NOMO-1 treated with DMSO at 0.1 percent for 48 hours (cell line): ENCODE data around the gene DCUN1D3.
A peak's percentile ranks its signal among the peaks of the same experiment; 100 is the strongest.
"Not testable (repeated sequence)": the region's sequence is repeated elsewhere in the genome, so short reads cannot be mapped to it uniquely, and the experiment has no call there.

ENCODE experiments used
- DNase-seq: peaks from one replicate; lab custom pipeline; 2025; ENCODE audit not compliant: unreplicated experiment; lab: John Stamatoyannopoulos, UW

Gene DCUN1D3

DNA sequence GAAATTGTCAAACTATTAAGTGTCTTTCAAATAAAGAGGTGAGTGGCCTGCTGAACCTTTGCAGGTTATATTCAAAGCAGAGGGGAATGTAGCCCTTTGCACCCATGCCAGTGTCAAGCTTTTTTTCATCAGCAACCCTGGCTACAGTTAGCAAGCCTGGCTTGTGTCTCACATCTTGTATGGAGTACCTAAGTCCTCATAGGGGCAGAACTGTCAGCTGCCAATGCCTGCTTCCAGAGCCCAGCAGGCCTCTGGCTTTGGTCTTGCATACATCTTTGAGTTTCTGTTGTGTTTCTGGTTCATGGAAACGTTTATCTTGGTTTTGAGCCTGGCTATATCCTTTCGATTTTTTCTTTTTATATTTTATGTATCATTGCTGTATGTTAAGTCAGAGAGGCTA lies 67.1 kb downstream of the DCUN1D3 start:
- DNase-seq = no peak

DNA sequence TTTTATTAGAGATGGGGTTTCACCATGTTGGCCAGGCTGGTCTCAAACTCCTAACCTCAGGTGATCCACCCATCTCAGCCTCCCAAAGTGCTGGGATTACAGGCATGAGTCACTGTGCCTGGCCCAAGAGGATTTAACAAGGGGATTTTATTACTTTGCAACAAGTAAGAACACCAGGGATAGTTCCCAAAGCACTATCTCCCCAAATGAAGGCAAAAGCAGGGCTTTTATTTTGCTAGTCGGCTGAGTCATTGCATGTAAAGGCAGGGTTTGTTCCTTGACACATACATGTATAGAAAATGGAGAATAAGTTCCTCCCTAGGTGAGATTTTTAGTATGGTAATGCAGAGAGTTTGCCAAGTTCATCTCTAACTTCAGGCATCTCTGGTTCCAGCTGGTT lies 69.8 kb downstream of the DCUN1D3 start:
- DNase-seq = no peak

DNA sequence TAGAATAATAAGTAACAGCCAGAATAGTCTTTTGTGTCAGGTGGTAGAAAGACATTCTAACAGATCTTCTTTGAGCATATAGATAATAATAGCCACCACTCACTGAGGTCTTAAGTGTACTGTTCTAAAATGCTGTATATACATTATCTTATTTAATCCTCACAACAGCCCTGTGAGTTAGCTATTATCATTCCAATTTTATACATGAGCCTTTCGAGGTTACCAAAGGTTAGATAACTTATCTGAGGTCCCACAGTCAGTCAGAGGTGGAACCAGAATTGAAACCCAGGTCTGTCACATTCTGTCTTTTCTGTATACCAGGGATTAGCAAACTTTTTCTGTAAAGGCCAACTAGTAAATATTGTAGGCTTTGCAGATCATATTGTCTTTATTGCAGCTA lies 70.6 kb downstream of the DCUN1D3 start:
- no peak for DNase-seq

DNA sequence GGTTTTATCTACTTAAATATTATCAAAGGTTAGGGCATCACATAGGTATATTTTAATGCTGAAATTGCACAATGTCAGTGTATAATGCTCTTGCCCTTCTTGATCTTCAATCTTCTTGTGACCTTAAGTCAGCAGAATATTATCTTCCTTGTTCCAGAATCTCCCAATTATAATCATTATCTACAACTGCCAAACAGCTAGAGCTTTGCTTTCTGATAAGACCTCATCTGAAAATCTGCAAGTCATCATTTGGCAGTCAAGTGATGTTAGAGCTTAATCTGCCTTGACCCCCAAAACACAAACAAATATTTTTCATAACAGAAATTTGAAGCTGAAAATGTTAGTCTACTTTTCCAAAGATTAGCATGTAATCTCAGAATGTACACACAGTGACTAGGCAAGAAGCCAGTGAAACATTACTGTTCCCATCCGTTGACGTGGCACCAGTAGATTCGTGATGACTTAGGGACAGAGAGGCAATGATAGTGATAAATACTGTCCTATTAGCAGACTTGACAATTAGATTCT lies 74.1 kb downstream of the DCUN1D3 start:
- no peak for DNase-seq

DNA sequence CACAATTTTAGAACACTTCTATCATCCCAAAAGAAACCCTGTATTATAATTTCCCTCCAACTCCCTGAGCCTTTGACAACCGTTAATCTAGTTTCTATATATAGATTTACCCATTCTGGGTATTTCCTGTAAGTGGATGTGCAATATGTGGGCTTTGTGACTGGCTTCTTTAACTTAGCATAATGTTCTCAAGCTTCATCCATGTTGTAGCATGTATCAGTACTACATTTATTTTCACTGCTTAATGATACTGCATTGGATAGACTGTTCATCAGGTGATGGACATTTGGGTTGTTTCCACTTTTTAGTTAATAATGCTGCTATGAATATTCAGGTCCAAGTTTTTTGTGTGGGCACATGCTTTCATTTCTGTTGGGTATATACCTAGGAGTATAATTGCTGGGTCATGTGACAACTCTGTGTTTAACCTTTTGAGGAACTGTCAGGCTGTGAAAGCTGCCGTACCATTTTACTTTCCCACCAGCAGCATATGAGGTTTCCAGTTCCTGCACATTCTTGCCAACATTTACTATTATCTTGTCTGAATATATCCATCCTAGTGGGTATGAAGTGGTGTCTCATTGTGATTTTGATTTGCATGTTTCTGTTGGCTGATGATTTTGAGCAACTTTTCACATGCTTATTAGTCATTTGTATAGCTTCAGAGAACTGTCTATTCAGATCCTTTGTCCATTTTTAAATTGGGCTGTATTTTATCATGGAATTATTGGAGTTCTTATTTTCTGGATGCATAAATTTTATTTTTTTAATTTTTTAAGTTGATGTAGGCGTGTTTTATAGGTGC lies 77.4 kb downstream of the DCUN1D3 start:
- peak; percentile 30 for DNase-seq

DNA sequence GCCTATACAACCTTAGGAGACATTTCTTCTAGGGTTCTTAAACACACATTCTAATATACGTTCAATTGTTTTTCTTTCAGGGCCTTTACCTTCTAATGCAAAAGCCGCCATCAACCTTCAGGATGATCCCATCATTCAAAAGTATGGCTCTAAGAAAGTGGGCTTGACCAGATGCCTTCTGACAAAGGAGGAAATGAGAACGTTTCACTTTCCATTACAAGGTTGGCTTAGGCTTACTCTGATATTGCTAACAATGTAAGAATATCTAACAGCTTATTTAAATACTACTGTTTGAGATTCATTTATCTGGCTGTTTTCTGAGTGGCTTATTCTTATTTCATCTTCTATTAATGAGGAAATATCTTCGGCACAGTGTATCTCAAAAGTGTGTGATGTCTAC lies 78.5 kb downstream of the DCUN1D3 start:
- no peak for DNase-seq

DNA sequence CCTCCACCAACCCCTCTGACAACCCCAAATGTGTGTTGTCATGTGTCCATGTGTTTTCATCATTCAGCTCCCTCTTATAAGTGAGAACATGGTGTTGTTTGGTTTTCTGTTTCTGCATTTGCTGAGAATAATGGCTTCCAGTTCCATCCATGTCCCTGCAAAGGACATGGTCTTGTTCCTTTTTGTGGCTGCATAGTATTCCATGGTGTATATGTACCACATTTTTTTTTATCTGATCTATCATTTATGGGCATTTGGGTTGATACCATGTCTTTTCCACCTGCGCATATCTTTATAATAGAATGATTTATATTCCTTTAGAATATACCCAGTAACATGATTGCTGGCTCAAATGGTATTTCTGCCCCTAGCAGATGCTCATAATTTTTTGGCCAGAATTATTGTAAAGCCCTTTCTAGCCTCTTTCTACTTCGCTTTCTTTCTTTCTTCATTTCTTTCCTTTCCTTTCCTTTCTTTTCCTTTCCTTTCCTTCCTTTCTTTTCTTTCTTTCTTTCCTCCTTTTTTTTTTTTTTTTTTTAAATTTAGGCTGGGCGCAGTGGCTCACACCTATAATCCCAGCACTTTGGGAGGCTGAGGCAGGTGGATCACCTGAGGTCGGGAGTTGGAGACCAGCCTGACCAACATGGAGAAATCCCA lies 81.1 kb downstream of the DCUN1D3 start:
- DNase-seq = no peak

DNA sequence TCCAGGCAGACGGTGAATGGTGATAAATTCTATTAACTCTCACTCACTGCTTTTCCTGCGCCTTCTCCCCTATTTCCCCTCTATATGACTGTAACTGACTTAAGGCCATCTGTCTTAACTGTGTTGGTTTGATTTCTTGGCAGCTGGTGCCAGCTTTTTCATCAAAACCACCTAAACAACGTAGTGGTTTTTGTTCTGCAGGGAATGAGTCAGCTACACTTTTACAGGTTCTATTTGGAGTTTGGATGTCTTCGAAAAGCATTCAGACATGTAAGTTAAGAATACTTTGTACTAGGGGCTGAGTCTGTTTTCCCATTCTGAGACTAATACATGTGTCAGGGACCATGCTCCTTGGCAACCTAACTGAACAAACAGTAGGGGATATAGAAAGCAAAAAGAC lies 85.4 kb downstream of the DCUN1D3 start:
- no peak for DNase-seq

DNA sequence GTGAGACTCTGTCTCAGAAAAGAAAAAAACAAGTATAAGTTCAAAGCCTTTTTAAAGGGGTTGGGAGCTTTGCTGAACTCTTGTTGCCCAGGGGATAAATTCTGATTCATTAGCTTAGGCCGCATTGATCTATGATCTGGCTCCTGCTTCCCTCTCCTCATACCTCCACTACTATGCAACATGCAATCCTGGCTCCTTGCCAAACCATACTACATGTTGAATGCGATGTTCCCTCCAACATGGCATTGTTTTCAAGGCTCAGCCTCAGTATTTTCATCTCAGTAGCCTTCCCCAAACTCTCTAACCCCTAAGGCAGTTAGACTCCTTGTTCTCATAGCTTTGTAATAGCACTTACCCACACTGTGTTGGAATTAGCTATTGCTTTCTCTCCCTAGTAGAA lies 87.6 kb downstream of the DCUN1D3 start:
- no peak for DNase-seq

DNA sequence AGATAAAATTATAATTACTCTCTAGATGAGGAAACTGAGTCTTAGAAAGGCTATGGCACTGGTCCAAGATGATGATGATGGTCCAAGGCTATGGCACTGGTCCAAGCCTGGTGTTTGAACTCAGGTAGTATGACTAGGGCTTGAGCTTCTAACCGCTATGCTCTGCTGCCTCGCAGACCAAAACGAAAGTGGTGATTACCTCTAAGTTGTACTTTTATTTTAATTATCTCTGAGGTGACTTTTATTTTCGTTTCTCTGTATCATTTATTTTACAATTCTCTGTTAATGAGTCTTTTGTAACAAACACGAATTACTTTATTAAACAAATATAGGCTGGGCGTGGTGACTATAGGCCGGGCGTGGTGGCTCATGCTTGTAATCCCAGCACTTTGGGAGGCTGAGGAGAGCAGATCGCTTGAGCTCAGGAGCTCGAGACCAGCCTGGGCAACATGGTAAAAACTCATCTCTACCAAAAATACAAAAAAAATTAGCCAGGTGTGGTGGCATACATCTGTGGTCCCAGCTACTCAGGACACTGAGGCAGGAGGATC lies 88.2 kb downstream of the DCUN1D3 start:
- DNase-seq = no peak

DNA sequence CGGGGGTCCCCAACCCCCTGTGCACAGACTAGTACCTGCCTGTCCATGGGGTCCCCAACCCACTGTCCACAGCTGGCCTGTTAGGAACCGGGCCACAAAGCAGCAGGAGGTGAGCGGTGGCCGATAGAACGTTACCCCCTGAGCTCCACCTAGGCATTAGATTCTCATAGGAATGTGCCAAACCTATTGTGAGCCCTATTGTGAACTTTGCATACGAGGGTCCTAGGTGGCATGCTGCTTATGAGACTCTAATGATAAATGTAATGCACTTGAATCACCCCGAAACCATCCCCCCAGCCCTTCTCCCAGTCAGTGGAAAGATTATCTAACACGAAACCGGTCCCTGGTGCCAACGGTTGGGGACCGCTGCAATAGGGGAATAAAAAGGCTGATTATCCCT lies 92.3 kb downstream of the DCUN1D3 start:
- DNase-seq = no peak

DNA sequence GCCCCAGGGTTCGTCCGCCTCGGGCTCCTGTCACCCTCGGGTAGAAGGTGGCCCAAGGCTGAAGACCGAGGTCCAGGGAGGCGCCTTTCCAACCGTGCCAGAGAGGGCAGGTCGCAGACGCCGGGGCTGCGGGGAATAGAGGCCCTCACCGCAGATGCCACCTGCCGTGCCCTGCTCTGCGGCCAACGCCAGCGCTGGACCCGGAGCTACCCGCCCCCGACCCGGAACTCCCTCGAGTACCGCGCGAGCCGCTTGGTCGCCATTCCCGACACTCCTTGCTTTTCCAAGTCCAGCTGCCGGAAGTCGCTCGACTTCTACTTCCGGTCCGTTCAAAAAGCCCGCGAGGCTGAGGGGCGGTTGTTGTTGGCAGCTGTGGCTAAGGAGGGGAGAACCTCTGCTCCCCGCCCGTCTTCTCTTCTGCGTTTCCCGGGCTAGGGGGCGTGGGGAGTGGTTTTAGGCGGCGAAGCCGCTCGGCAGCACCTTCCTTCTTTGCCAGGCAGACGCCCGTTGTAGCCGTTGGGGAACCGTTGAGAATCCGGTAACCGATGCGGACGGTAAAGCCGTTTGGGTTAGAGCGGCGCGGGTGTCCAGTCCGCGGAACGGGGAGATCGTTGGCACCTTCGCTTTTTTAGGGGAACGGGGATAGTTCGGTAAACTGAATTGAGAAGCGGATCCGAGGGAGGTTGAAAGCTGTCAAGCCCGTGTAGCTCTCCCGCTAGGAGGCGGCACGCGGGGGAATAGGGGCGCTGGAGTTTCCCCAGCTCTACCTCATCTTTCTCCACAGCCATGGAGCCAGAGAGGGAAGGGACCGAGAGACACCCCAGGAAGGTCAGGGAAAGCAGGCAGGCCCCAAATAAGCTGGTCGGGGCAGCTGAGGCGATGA lies 93.7 kb downstream of the DCUN1D3 start, which contains the start of the genes ERI2 and REXO5:
Gene ERI2, minus strand, starts transcription at position 305 of the 883 bp plus-strand sequence. Its CDS starts 42 bp downstream, at position 263.
Gene REXO5, plus strand, starts transcription at position 360 of the 883 bp plus-strand sequence. Its CDS starts 427 bp downstream, at position 787.
- peak; percentile 90 for DNase-seq

DNA sequence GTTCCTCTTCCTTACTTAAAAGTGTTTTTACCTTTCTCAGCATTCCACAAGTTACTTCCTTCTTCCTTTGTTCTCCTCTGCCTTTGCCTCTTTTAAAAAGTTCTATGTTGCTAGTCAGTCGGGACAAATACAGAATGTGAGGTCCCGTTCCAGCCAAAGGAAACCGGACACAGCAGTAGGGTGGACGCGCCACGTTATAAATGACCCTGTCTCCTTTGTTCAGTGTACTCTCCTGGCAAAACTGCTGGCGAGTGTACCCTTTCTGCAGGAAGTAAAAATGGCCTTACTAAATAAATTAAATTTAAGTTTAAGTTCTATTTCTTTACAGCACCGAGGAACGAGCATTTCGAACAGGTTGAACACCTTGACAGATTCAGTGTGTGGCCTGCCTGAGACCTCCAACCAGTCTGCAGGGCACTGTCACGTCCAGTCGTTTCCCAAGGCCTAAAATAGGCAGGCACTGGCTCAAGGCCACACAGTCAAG lies 94.4 kb downstream of the DCUN1D3 start:
- DNase-seq = not testable (repeated sequence)
